NCI-H2171 treated with DMSO at 0.1 percent for 48 hours (cell line): ENCODE data around the gene CEACAM5.
"Not testable (repeated sequence)": the region's sequence is repeated elsewhere in the genome, so short reads cannot be mapped to it uniquely, and the experiment has no call there.

ENCODE experiments used
- DNase-seq: peaks from one replicate; lab custom pipeline; 2025; lab: John Stamatoyannopoulos, UW

The CEACAM5 gene

GRCh38 chr19:41740415-41741243 lies 32.2 kb downstream of the CEACAM5 start:
- DNase-seq, result no peak

GRCh38 chr19:41741244-41741554 lies 32.8 kb downstream of the CEACAM5 start:
- DNase-seq, result no peak

GRCh38 chr19:41744850-41745249 lies 36.4 kb downstream of the CEACAM5 start:
- DNase-seq, result no peak

GRCh38 chr19:41745756-41746155 lies 37.3 kb downstream of the CEACAM5 start:
- no peak for DNase-seq

- DNase-seq, result peak; percentile 9
Measured at GRCh38 chr19:41746593-41747227, 38.3 kb downstream of the CEACAM5 start.

- no peak for DNase-seq
Measured at GRCh38 chr19:41748012-41748411, 39.6 kb downstream of the CEACAM5 start.

GRCh38 chr19:41750248-41751134 lies 42.1 kb downstream of the CEACAM5 start:
- not testable (repeated sequence) for DNase-seq

GRCh38 chr19:41753159-41753558 lies 44.7 kb downstream of the CEACAM5 start:
- no peak for DNase-seq

- DNase-seq, result peak; percentile 67
Measured at GRCh38 chr19:41753936-41754529, 45.6 kb downstream of the CEACAM5 start.

GRCh38 chr19:41755328-41755913 lies 47.0 kb downstream of the CEACAM5 start, which contains the start of gene CEACAM6:
Gene CEACAM6 (plus strand): TSS chr19:41755530. CDS start chr19:41755639, 109 bp downstream.
- no peak for DNase-seq

- no peak for DNase-seq
Measured at GRCh38 chr19:41758846-41759245, 50.4 kb downstream of the CEACAM5 start.

- no peak for DNase-seq
Measured at GRCh38 chr19:41767115-41767514, 58.7 kb downstream of the CEACAM5 start.

GRCh38 chr19:41768105-41768504 lies 59.7 kb downstream of the CEACAM5 start:
- DNase-seq, result not testable (repeated sequence)

GRCh38 chr19:41769608-41770007 lies 61.2 kb downstream of the CEACAM5 start:
- no peak for DNase-seq

GRCh38 chr19:41771410-41771809 lies 63.0 kb downstream of the CEACAM5 start:
- no peak for DNase-seq

- DNase-seq, result no peak
Measured at GRCh38 chr19:41774515-41774980, 66.1 kb downstream of the CEACAM5 start.

GRCh38 chr19:41776700-41777099 lies 68.3 kb downstream of the CEACAM5 start:
- DNase-seq, result no peak
